ENCODE results near the gene GATB. TPM values are rescaled to one million over a fixed set of nuclear protein-coding genes. Genes with fewer than 3 reads are reported as not detected.

The GATB gene
- total and polyA plus RNA-seq, 2 experiments from 2014 or later = 19.4 to 20.1 TPM

- 80% methylated on average over 14 of the region's 14 CpGs for WGBS (ENCODE audit: low lambda C conversion rate, missing lambda C conversion rate)
- no peaks in the 10 kb centered on the region for H3K9me2 ChIP-seq (replicated peaks; ENCODE audit: insufficient read depth)
- H3K4me1 ChIP-seq (ENCODE audit: insufficient read depth) = peaks cover 26% of the 10 kb centered on the region
- no peaks in the 10 kb centered on the region for H3K36me3 ChIP-seq (replicated peaks; ENCODE audit: insufficient read depth, low read depth)
- no peaks in the 10 kb centered on the region for H3K9me3 ChIP-seq (ENCODE audit: low read depth)
- H3K79me2 ChIP-seq = no peaks in the 10 kb centered on the region
- no peak overlapping the region for H3K27ac ChIP-seq
- no peak overlapping the region for H3K4me2 ChIP-seq
- H3K27me3 ChIP-seq = no peaks in the 10 kb centered on the region
- no peak overlapping the region for H2AFZ ChIP-seq
- H4K20me1 ChIP-seq (ENCODE audit: insufficient read depth, poor library complexity, severe bottlenecking) = no peaks in the 10 kb centered on the region
- no peak overlapping the region for H3K4me3 ChIP-seq
- TF ChIP-seq CTCF (IDR thresholded peaks at IDR 0.05; ENCODE audit: poor library complexity) (no peak), EZH2phosphoT487 (IDR thresholded peaks at IDR 0.05; ENCODE audit: low read depth, severe bottlenecking, unreplicated experiment) (no peak), EZH2 (IDR thresholded peaks at IDR 0.05; ENCODE audit: borderline replicate concordance) (no peak)
- no peak for DNase-seq (ENCODE audit: low spot score)
These were observed 69.0 kb downstream of the GATB start for GRCh38 chr4:151691639-151692442.

- Histone ChIP-seq H3K4me3 (no peak overlapping the region), H3K36me3 (replicated peaks; ENCODE audit: insufficient read depth, low read depth) (no peaks in the 10 kb centered on the region), H3K4me1 (ENCODE audit: insufficient read depth) (peaks cover 26% of the 10 kb centered on the region), H4K20me1 (ENCODE audit: insufficient read depth, poor library complexity, severe bottlenecking) (no peaks in the 10 kb centered on the region), H3K4me2 (peak overlapping the region; percentile 55), H3K27me3 (no peaks in the 10 kb centered on the region), H2AFZ (no peak overlapping the region), H3K9me3 (ENCODE audit: low read depth) (no peaks in the 10 kb centered on the region), H3K27ac (peak overlapping the region; percentile 67), H3K79me2 (no peaks in the 10 kb centered on the region), H3K9me2 (replicated peaks; ENCODE audit: insufficient read depth) (no peaks in the 10 kb centered on the region)
- WGBS (ENCODE audit: low lambda C conversion rate, missing lambda C conversion rate) = 71% methylated on average over 4 of the region's 4 CpGs
- DNase-seq (ENCODE audit: low spot score) = no peak
- no peak for TF ChIP-seq EZH2 (IDR thresholded peaks at IDR 0.05; ENCODE audit: borderline replicate concordance)
These were observed 69.9 kb downstream of the GATB start for GRCh38 chr4:151690876-151691275.

DNA sequence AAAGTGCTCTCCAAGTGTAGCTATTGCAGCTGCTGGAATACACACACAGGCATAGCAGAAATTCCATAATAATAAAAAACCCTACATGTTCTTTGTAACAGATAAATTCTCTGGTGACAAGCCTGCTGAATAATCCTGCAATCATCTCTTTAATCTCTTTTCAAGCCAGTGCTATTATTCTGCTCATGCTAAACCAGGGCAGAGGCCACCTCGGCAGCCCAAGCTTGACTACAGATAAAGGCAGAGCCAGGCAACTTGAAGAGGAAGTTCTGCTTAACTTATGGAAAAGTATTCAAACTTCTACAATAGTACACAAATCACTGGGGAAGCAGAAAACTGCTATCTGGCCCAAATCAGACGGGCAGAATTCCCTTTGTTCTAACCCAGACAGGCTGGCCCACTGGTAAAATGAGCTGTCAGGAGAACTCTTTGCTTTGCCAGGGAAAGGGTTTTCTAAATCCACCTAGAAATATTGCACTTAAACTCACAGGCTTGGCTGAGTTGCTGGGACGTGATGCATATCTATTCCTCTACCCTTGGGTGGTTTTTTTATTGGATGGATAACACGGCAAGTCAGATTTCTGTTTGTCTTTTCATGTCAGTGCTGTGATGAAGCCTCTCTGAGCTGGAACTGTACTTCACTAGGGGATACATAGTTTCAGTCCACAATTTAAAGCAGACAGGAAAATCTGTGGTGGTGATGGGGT, 70.5 kb downstream of the GATB start:
- Histone ChIP-seq H3K9me2 (replicated peaks; ENCODE audit: insufficient read depth) (no peaks in the 10 kb centered on the region), H3K4me2 (peak overlapping the region; percentile 55), H3K4me1 (ENCODE audit: insufficient read depth) (peaks cover 26% of the 10 kb centered on the region), H2AFZ (no peak overlapping the region), H4K20me1 (ENCODE audit: insufficient read depth, poor library complexity, severe bottlenecking) (no peaks in the 10 kb centered on the region), H3K79me2 (no peaks in the 10 kb centered on the region), H3K9me3 (ENCODE audit: low read depth) (no peaks in the 10 kb centered on the region), H3K27me3 (no peaks in the 10 kb centered on the region), H3K27ac (peak overlapping the region; percentile 67), H3K36me3 (replicated peaks; ENCODE audit: insufficient read depth, low read depth) (no peaks in the 10 kb centered on the region), H3K4me3 (no peak overlapping the region)
- 20% methylated on average over 4 of the region's 4 CpGs for WGBS (ENCODE audit: low lambda C conversion rate, missing lambda C conversion rate)
- no peak for TF ChIP-seq EZH2phosphoT487 (IDR thresholded peaks at IDR 0.05; ENCODE audit: low read depth, severe bottlenecking, unreplicated experiment)
- no peak for TF ChIP-seq CTCF (IDR thresholded peaks at IDR 0.05; ENCODE audit: poor library complexity)
- TF ChIP-seq EZH2 (IDR thresholded peaks at IDR 0.05; ENCODE audit: borderline replicate concordance) = no peak
- peak; percentile 32 for DNase-seq (ENCODE audit: low spot score)

Data from hepatocyte (in vitro differentiated cells).